Fibroblast of pulmonary artery (primary cell): ENCODE data around the gene HOXB9.
A peak's percentile ranks its signal among the peaks of the same experiment; 100 is the strongest.

Experiments
- DNase-seq: peaks from one replicate; pipeline ENCODE4 v3.0.0-alpha.2; 2010; ENCODE audit warnings: low read depth
- H3K4me3 ChIP-seq: replicated peaks from 2 replicates; pipeline ENCODE4 v1.5.1; 2011; ENCODE audit warnings: low read depth, mild to moderate bottlenecking, control low read depth, low read length, moderate library complexity
- TF ChIP-seq, protein P1 (sequence below): IDR thresholded peaks from 2 replicates; pipeline ENCODE4 v1.5.1; 2011; ENCODE audit warnings: mild to moderate bottlenecking, control low read depth, low read length, inconsistent platforms; ENCODE audit errors: missing control alignments

HOXB9 gene

DNA sequence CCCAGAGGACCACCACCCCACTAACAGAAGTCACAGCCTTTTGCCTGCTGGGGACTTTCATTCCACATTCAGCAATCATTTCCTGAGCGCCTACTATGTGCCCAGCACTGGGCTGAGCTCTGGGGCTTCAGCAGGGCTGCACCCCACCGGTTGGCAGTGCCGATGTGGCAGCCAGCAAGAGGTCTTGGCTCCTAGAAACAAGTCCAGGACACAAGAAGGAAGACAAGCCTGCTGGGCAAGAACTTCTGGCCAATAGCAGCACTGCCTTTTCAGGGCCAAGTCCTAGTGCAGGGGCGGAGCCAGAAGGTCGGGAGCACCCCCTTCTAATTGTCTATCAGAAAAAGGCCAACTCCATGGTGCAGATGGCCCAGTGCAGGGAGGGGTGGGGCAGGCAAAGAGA is 13.0 kb upstream of the HOXB9 start:
- TF ChIP-seq, protein P1, sequence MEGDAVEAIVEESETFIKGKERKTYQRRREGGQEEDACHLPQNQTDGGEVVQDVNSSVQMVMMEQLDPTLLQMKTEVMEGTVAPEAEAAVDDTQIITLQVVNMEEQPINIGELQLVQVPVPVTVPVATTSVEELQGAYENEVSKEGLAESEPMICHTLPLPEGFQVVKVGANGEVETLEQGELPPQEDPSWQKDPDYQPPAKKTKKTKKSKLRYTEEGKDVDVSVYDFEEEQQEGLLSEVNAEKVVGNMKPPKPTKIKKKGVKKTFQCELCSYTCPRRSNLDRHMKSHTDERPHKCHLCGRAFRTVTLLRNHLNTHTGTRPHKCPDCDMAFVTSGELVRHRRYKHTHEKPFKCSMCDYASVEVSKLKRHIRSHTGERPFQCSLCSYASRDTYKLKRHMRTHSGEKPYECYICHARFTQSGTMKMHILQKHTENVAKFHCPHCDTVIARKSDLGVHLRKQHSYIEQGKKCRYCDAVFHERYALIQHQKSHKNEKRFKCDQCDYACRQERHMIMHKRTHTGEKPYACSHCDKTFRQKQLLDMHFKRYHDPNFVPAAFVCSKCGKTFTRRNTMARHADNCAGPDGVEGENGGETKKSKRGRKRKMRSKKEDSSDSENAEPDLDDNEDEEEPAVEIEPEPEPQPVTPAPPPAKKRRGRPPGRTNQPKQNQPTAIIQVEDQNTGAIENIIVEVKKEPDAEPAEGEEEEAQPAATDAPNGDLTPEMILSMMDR = no peak
- no peak overlapping the region for H3K4me3 ChIP-seq
- no peak for DNase-seq

DNA sequence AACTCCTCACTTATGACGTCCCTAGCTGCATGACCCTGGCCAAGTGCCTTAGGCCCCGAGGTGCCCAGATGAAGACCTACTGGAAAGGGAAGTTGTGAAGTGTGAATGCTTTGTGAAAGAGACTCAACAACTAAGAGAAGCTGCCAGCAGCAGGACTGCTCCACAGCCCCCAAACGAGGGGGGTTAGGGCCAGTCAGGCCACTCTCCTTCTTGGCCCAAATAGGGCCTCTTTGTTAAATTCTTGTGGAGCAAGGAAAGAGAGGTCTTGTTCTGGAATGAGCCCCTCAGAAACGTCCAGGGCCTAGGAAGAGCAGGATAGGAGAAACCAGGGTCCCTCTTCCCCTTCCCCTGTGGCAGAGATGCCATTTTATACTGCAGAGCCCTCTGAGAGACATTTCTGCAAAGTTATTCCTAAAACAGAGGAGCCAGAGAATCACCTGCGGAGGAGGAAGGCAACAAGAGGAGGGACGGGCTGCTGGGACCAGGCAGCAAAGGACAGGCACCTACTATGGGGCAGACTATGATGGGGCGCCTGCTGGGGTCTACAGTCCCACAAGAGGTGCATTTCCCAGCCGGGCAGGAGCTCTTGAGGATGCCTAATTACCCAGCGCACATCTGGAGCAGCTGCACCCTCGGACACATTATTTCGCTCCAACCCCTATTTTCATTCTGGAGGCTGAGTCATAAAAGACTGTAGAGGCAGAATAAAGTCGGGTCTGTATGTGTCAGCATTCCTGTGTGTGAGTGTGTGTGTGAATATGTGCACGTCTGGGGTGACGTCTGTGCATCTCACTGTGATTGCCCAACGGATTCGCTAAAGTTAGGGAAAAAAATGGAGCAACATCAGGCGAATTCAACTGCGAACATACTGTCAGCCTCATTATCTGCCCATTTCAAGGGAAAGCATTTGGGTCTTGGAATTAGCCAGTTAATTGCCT is 11.4 kb upstream of the HOXB9 start:
- TF ChIP-seq, protein P1 = no peak
- no peak overlapping the region for H3K4me3 ChIP-seq
- DNase-seq = peak; percentile 59

DNA sequence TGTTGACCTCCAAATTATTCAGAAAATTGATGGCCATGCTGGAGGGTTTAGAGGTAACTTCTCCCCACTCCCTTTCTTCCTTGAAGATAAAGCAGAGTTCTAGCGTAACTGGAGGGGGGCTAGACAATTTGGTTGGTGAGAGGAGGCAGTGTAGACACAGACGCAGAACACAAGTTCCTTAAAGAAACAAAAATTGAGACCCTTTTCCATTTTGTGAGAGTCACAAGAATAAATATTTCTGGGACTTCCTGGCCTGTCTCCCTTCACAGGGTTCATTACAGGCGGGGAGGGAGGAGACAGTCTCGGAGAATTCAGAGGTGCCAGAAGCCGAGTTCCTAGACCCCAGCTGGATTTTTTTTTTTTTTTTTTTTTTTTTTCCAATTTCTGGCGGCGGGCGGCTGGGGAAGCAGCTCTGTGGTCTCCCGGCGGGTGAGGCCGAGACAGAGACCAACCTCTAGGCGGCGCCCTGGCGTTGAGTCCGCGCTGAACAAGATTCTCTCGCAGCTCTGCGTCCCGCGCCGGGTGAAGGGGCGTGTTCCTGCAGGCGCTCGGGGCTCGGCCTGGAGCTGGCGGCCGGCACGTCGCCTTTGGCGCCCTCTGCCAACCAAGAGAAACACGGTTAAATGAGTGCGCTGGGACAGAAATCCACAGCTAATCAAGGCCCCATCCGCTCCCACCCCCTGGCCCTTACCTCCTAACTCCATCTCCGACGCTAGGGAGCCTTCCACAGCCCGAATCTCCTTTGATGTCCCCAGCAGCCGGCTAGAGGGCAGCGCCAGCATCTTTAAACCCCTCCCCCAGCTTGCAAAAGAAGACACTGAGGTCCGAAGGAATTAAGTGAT is 10.2 kb upstream of the HOXB9 start:
- no peak overlapping the region for H3K4me3 ChIP-seq
- TF ChIP-seq, protein P1 = peak; percentile 48
- peak; percentile 59 for DNase-seq

DNA sequence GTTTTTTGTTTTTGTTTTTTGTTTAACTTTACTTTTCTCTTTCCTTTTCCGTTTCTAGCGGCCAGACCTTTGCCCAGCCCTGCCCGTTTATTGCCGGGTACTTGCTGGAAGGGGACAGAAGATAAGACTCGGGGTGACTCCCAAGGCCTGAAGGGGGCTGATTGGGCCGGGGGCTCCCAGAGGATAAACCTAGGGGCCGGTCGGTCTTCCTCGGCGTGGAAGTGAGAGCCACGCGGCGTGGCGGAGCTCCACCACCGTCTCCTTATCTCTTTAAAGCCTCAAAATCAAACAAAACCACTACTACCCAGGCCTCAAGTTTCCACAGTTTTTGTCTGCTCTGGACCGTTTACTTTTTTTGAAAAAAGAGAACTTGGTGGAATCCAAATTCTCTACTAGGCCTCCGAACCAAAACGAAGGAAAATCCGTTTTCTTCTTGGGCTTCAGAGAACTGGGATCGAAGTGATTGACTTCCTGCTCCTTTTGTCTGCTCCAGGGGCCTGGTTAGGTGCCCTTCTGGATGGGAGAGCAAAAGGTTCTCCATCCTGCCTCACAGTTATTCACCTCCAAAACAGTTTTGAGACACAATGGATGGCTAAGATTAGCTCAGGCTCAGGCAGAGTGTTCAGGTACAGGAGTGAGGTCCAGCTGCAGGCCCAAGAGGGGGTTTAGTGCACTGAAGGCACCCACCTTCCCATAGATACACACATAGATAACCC is 8.5 kb upstream of the HOXB9 start:
- TF ChIP-seq, protein P1 = no peak
- DNase-seq = no peak
- H3K4me3 ChIP-seq = no peak overlapping the region

DNA sequence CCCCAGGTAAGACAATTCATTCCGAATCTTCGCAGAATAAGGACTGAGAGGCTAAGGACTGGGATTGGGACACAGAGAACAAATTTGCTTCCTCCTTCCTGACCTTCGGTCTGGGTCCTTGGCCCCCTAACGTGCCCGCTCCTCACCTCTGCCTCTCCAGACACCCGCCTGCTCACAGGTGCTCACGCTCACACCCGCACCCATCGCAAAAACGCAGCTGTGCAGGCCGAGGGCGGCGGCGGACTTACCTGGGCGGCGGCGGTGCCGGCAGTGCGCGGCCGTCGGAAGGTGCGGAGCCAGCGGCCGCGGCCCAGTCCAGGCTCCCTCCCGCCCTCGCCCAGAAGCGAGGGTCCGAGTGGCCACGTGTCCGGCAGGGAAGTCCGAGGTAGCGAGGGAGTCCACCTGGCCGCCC is 7.1 kb upstream of the HOXB9 start:
- TF ChIP-seq, protein P1 = no peak
- H3K4me3 ChIP-seq = no peak overlapping the region
- no peak for DNase-seq

DNA sequence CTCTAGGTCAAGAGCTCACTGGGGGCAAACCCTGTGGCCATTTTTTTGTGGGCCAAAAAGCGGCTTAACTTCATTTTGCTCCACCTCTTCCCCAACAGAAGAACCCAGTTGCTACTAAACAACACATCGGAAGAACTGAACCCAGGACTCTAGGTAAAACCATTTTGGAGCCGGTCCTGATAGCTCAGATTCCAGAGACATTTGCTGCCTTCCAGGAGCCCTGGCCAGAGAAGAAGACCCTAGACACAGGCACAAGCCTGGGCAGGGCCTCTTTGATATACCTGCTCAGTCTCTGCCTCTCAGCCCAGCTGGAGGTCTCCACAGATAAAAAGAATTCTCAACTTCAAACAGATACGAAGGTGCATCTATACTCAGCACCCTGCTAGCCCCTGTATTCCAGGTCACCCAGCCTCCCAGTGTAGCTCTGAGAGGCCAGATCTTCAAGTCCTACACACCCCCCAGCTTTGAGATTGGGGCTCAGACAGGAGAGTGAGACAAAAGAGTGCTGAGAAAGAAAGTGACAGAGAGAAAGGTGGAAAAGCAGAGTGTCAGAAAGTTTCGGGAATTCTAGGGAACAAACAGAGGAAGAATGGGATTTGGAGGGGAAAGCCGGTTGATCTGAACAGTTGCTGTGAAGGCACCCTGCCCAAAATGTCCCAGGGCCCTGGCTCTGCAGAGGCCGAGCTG is 6.6 kb upstream of the HOXB9 start:
- TF ChIP-seq, protein P1 = no peak

More for the DNA sequence above, 6.6 kb upstream of the HOXB9 start:
- DNase-seq = no peak
- no peak overlapping the region for H3K4me3 ChIP-seq
